Left lung (tissue), 10 donors: ENCODE data around the gene GET4. TPM values are rescaled to one million over a fixed set of nuclear protein-coding genes. Genes with fewer than 3 reads are reported as not detected.
A peak's percentile ranks its signal among the peaks of the same experiment; 100 is the strongest.

Source experiments
- ATAC-seq: fragments of 200-7000 bp; cut with Tn5 transposase; one replicate; pipeline ENCODE4 v1.9.1; 2020; ENCODE audit warnings: moderate library complexity
- DNase-seq, 4 donors: peaks; one replicate each; pipeline ENCODE4 v3.0.0-alpha.2; 2013 to 2020
- H3K27ac ChIP-seq, 2 donors: fragments of 200-600 bp; sonication (generic) in 1 of 2; one replicate each; pipeline versions ENCODE4 v1.5.0 to v1.8.0; 2020 to 2021
- H3K27me3 ChIP-seq, 2 donors: fragments of 200-600 bp; sonication (generic) in 1 of 2; one replicate each; pipeline versions ENCODE4 v1.5.0 to v1.8.0; 2020 to 2021
- H3K36me3 ChIP-seq, 2 donors: fragments of 200-600 bp; sonication (generic) in 1 of 2; one replicate each; pipeline versions ENCODE4 v1.5.0 to v1.8.0; 2020 to 2021
- H3K4me1 ChIP-seq, 2 donors: fragments of 200-600 bp; one replicate each; pipeline ENCODE4 v1.8.0; 2021
- H3K4me3 ChIP-seq, 2 donors: fragments of 200-600 bp; sonication (generic) in 1 of 2; one replicate each; pipeline versions ENCODE4 v1.5.0 to v1.8.0; 2020 to 2021; ENCODE audit warnings: mild to moderate bottlenecking in 1 of 2
- H3K9me3 ChIP-seq, 2 donors: fragments of 200-600 bp; sonication (generic) in 1 of 2; one replicate each; pipeline versions ENCODE4 v1.5.0 to v1.8.0; 2020 to 2021
- intact Hi-C, 2 donors: fragments of 100-400 bp; cut with DNase I; formaldehyde crosslinking; loops; one replicate each; pipeline versions ENCODE4 v1.11.2 to v1.14.2; 2022
- polyA plus RNA-seq, 6 donors: library from polyadenylated mRNA; unstranded; fragments of 120-200 nt; gene quantifications; one replicate each; pipeline ENCODE4 v1.2.1, GENCODE V29; 2013; ENCODE audit not compliant: insufficient read length in 6 of 6
- total RNA-seq, 2 donors: library from RNA; stranded (reverse); fragmentation: NEBNext Ultra II Directional; extraction: Animal tissue kit (Norgen Biotek cat#: 25700); gene quantifications; one replicate each; pipeline ENCODE4 v1.2.1, GENCODE V29; 2021
- TF ChIP-seq, protein P1 (sequence below), 2 donors: fragments of 200-600 bp; sonication (generic) in 1 of 2; IDR thresholded peaks; one replicate each; pipeline versions ENCODE4 v1.5.0 to v1.8.0; 2021; ENCODE audit warnings: antibody characterized with exemption in 2 of 2
- donor health status: DM: no; HTN: yes; CAD: no.
- donor health status: DM: no; HTN: no; CAD: no.

GET4 gene
- total and polyA plus RNA-seq, 8 donors: 25.0 to 39.0 (median 31.1) TPM

DNA sequence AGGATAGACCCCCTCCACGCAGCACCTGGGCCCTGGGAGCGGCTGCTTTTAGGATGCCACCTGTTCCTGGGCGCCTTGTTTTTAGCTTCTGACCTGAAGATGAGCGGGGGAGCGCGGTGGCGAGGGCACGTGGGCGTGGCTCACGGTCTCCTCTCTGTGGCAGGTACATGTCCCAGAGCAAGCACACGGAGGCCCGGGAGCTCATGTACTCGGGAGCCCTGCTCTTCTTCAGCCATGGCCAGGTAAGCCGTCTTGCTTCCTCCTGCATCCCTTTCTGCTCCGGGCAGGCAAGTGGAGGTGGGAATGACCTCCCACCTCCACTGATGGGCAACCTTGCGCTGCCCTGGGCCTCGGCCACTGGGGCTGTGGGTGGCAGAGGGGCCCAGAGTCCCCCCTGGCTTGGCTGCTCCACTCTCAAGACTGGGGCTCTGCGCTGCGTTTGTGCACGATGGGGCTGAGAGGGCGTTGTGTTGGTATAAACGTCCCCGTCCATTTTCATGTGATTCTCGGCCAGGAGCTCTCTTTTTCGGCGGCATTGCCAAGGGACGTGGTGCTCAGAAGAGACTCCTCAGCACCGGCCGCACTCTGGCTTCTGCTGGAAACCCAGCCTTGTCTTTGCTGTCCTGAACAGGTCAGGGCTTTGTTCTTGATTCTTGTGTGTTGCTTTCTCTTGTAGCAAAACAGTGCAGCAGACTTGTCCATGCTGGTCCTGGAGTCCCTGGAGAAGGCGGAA is 9.7 kb downstream of the GET4 start:
- Histone ChIP-seq H3K9me3 (no peaks in the 10 kb centered on the region), H3K4me1 (peaks cover 0 to 7% of the 10 kb centered on the region in 2 donors), H3K4me3 (no peak overlapping the region), H3K27ac (no peak overlapping the region), H3K36me3 (peaks cover 0 to 50% of the 10 kb centered on the region in 2 donors), H3K27me3 (no peaks in the 10 kb centered on the region)
- DNase-seq: peak in 1 of 4 donors; percentile 43
- TF ChIP-seq, protein P1, sequence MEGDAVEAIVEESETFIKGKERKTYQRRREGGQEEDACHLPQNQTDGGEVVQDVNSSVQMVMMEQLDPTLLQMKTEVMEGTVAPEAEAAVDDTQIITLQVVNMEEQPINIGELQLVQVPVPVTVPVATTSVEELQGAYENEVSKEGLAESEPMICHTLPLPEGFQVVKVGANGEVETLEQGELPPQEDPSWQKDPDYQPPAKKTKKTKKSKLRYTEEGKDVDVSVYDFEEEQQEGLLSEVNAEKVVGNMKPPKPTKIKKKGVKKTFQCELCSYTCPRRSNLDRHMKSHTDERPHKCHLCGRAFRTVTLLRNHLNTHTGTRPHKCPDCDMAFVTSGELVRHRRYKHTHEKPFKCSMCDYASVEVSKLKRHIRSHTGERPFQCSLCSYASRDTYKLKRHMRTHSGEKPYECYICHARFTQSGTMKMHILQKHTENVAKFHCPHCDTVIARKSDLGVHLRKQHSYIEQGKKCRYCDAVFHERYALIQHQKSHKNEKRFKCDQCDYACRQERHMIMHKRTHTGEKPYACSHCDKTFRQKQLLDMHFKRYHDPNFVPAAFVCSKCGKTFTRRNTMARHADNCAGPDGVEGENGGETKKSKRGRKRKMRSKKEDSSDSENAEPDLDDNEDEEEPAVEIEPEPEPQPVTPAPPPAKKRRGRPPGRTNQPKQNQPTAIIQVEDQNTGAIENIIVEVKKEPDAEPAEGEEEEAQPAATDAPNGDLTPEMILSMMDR (IDR thresholded peaks at IDR 0.05): no peak
- ATAC-seq: no peak
- intact Hi-C loops: no loop called here

DNA sequence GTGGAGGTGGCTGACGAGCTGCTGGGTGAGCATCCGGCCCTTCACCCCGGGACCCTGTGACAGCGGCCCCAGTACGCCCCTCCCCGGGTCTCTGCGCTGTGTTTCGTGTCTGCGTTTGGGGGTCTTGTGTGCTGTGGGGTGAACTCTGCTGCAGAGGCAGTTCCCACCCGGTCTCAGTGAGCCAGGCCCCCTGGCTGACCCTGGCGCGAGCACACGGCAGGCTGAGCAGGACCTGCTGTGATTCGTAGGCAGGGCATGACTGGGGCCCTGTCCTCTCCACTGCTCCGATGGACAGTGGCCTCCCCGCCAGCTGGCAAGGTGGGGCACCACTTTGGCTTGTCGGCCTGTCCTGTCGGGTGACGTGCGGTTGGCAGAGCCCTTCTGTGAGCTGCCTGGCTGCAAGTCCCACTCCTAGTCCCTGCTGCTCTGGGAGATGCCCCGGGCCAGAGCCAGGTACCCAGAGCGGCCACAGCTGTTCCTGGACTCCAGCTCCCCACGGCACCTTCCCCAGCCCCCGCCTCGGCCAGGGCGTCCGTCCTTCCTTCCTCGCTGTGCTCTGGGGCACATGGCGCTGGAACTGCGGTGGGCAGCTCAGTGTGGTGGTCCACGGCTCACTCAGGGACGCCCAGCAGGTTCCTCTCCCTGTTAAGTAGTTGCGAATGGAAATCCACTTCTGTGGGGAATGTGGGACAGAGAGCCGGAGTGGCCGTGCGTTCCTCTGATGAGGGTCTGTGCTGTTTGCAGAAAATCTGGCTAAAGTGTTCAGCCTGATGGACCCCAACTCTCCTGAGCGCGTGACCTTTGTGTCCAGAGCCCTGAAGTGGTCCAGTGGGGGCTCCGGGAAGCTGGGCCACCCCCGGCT is 10.5 kb downstream of the GET4 start:
- Histone ChIP-seq H3K9me3 (no peaks in the 10 kb centered on the region), H3K4me1 (peaks cover 0 to 7% of the 10 kb centered on the region in 2 donors), H3K27ac (no peak overlapping the region), H3K36me3 (peaks cover 0 to 58% of the 10 kb centered on the region in 2 donors), H3K4me3 (no peak overlapping the region), H3K27me3 (no peaks in the 10 kb centered on the region)
- peak in 1 of 4 donors; percentile 72 for DNase-seq
- ATAC-seq: no peak
- intact Hi-C loops: no loop called here
- TF ChIP-seq, protein P1 (IDR thresholded peaks at IDR 0.05): no peak

DNA sequence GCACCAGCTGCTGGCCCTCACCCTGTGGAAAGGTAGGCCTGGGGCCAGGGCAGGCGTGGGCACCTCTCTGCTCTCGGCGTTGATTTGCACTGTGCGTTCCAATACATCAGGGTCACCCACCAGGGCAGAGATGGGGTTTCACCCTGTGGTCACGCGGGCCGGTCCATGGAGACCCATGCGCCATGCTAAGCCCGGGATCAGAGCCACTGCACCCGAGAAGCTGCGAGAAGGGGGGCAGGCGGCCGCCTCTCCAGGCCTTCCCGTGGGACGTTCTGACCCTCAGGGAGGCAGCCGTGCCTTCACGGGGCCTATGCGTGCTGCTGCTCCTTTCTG is 11.1 kb downstream of the GET4 start:
- DNase-seq: peak in 1 of 4 donors; percentile 71
- H3K27ac ChIP-seq: no peak overlapping the region
- no peak overlapping the region for H3K4me3 ChIP-seq
- intact Hi-C loops: no loop called here
- TF ChIP-seq, protein P1 (IDR thresholded peaks at IDR 0.05): no peak
- no peak for ATAC-seq
- H3K9me3 ChIP-seq: no peaks in the 10 kb centered on the region
- H3K27me3 ChIP-seq: no peaks in the 10 kb centered on the region
- peaks cover 0 to 1% of the 10 kb centered on the region in 2 donors for H3K4me1 ChIP-seq
- peaks cover 0 to 64% of the 10 kb centered on the region in 2 donors for H3K36me3 ChIP-seq

DNA sequence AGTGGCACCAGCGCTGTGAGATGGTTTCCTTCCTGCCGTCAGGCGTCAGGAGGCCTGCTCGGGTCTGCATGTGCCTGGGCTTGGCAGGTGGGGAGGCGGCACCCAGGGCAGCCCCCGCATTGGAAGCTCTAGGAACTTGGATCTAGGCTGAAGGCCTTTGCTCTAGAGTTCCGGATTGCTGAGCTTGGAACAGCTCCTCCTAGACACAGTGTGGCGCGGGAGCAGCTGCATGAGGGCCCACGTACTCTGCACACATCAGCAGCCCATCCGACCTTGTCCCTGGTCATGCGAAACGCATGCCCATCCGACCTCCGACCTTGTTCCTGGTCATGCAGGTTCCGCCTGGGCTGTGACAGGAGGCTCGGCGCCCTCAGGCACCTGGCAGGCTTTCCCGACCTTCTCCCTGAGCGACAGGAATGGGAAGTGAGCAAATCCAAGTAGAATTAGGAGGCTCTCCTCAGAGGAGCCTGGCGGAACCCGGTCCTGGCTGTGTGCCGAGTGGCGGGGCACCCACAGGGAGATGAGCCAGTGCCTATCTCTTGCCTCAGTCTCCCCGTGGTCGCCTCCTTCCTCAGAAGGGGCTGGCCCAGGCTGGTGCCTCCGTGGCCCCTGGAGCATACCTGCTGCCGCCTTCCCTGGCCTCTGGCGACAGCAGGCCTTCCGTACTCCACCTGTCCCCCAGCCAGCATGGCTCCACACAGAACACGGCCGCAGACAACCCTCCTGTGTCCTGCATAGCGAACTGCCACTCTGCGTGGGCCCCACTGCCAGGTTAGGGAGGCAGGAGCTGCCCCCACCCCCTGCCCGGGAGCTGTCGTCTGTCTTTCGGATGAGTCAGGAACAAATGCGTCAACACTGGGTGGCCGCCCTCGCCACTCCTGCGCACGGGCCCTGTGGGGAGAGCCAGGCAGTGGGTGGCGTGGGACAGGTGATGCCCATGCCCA is 12.0 kb downstream of the GET4 start:
- Histone ChIP-seq H3K4me1 (no peaks in the 10 kb centered on the region), H3K27ac (no peak overlapping the region), H3K27me3 (no peaks in the 10 kb centered on the region), H3K36me3 (peaks cover 0 to 64% of the 10 kb centered on the region in 2 donors), H3K4me3 (no peak overlapping the region), H3K9me3 (no peaks in the 10 kb centered on the region)
- intact Hi-C loops: no loop called here
- peak in 1 of 4 donors; percentile 72 for DNase-seq
- TF ChIP-seq, protein P1 (IDR thresholded peaks at IDR 0.05): no peak
- ATAC-seq: no peak
